Measurements from ENCODE around the gene C17orf113. TPM values are rescaled to one million over a fixed set of nuclear protein-coding genes. Genes with fewer than 3 reads are reported as not detected.
A peak's percentile ranks its signal among the peaks of the same experiment; 100 is the strongest.

The C17orf113 gene
- total RNA-seq: under 1 TPM; 0.13 to 0.86 (median 0.38) TPM

DNA sequence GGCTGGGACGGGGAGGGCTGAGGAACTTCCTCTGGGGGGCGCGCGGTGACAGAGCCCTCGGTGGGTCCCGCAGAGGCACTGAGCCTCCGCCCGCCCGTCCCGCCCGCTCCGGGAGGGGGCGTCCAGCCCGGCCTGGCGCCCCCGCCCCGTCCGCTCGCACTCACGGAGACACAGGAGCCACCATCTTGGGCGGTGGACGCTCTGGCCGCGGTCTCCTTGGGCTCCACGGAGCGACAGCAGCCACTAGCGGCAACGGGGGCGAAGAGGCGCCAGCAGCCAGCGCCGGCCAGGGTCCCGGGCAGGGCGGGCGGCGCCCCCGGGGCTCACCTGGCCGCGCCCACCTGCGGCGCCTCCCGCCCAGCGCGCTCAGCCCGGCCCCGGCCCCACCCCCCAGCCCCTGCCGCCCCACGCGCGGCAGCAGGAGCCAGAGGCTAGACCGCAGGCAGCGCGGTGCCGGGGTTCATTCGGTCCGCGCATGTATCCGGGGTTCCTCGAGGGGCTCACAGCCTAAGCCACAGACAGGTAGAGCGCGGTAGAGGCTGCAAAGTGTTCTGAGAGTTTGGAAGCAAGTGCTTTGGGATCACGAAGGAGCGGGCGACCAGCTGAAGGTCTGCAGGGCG is at the start of gene C17orf113:
TSS of gene C17orf113 (minus strand) at position 209 of the 620 bp plus-strand sequence. CDS start 7,225 bp downstream, outside the sequence.
- H3K4me1 ChIP-seq: peaks cover 0 to 3% of the 10 kb centered on the region in 2 donors
- intact Hi-C loops (cut with DNase I; ENCODE audit: low total_unique reads): loop anchor here (2.0 kb wide), 1 partner anchor 26 kb away; no protein-coding TSS in a partner anchor
- TF ChIP-seq, protein P1, sequence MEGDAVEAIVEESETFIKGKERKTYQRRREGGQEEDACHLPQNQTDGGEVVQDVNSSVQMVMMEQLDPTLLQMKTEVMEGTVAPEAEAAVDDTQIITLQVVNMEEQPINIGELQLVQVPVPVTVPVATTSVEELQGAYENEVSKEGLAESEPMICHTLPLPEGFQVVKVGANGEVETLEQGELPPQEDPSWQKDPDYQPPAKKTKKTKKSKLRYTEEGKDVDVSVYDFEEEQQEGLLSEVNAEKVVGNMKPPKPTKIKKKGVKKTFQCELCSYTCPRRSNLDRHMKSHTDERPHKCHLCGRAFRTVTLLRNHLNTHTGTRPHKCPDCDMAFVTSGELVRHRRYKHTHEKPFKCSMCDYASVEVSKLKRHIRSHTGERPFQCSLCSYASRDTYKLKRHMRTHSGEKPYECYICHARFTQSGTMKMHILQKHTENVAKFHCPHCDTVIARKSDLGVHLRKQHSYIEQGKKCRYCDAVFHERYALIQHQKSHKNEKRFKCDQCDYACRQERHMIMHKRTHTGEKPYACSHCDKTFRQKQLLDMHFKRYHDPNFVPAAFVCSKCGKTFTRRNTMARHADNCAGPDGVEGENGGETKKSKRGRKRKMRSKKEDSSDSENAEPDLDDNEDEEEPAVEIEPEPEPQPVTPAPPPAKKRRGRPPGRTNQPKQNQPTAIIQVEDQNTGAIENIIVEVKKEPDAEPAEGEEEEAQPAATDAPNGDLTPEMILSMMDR (IDR thresholded peaks at IDR 0.05 in 4 of 5, conservative IDR thresholded peaks at IDR 0.05 in 1 of 5): peak in 1 of 5 experiments; percentile 49
- TF ChIP-seq POLR2A (IDR thresholded peaks at IDR 0.05): no peak
- peaks cover 0 to 4% (median 0%) of the 10 kb centered on the region in 3 donors for H3K27me3 ChIP-seq
- ATAC-seq (peak; percentile 74), DNase-seq (peak; percentile 10 to 41)
- H3K36me3 ChIP-seq: no peaks in the 10 kb centered on the region
- H3K4me3 ChIP-seq: peak within 1 kb of the TSS; percentile 59 to 86 (median 70)
- in situ Hi-C loops (cut with MboI; ENCODE audit: low sequenced_read_pairs in 4 of 4): no loop called here
- no peaks in the 10 kb centered on the region for H3K9me3 ChIP-seq
- H3K27ac ChIP-seq: peak within 1 kb of the TSS; percentile 12 to 47 (median 35)

DNA sequence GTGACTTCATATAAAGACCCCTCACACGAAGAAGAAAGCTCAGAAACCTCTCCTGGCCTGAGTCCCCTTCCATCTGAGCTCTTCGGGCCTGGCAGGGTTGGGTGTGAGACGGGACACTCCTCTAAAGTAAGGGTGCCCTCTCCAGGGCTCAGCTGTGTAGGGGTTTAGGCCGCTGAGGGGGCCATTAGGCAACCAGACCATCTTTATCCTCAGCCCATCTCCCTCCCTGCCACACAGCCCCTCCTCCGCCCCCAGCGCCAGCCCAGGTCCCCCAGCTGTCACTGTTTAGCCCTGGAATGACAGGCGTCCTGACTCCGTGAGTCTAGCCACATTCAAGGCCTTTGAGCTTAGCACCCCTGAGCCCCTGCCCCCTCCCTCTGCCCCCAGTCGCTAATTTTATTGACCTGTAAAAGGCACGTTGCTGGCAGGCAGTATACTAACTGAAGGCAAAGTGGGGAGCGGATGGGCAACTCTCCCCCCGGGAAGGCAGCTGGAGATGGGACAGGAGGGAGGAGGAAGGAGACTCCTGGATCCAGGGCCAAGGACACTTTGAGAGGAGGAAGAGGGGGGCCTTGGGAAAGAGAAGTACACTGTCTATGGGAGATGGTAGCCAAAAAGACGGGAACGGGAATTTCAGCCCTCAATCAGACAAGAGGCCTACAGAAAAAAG is 48.5 kb upstream of the C17orf113 start:
- in situ Hi-C loops (cut with MboI; ENCODE audit: low sequenced_read_pairs in 4 of 4): no loop called here

DNA sequence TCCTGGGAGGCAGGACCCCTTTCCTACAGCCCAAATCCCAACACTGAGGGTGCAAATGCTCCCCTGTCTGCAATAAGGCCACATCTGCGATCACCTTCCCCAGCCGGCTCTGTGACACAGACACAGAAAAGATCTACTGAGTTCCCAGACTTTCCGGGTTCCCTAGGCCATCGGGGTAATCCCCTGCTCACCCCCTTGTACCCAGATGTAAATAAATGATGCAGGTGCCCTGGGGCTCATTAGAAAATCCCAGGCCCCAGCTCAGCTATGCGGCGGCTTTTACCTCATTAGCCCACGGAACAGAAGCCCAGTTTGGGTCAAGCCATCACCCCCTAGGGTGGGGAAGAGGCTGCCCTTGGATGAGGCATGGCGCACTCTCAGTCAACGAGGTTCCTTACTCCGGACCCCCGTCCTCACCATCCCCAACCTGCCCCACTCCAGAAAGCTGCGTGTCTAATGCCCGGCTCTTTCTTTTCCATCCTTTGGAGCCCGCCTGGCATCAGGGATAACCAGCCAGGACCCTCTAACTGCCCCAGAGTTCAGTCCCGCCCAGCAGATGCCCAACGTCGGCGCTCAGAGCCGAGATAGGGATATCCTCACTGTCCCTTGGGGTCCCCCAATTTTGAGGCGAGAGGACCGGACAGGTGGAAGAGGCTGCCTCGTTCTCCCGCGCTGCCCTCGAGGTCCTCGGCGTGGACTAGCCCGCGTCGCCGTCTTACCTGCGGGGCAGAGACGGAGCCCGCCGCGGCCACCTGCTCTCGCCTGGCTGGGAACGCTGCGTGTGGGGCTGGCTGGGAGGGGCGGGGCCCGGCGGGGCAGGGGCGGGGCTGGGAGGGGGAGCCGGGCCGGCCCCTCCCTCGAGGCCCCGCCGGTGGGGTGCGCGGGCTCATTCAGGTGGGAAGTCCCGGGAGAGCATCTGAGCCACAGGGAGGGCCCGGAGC is 47.6 kb upstream of the C17orf113 start, which contains the start of gene ZNF385C:
TSS of gene ZNF385C (minus strand) at position 783 of the 941 bp plus-strand sequence. CDS start 35,417 bp downstream, outside the sequence.
- in situ Hi-C loops (cut with MboI; ENCODE audit: low sequenced_read_pairs in 4 of 4): no loop called here
- H3K4me3 ChIP-seq: no peak within 1 kb of the TSS

More for the DNA sequence above, 48.5 kb upstream of the C17orf113 start:
- TF ChIP-seq, protein P1 (IDR thresholded peaks at IDR 0.05 in 4 of 5, conservative IDR thresholded peaks at IDR 0.05 in 1 of 5): no peak
- no peak for TF ChIP-seq POLR2A (IDR thresholded peaks at IDR 0.05)
- H3K36me3 ChIP-seq: no peaks in the 10 kb centered on the region
- H3K9me3 ChIP-seq: no peaks in the 10 kb centered on the region
- no peak overlapping the region for H3K27ac ChIP-seq
- peaks cover 0 to 11% (median 8%) of the 10 kb centered on the region in 3 donors for H3K27me3 ChIP-seq
- no peak for ATAC-seq
- intact Hi-C loops (cut with DNase I; ENCODE audit: low total_unique reads): no loop called here
- peaks cover 12 to 22% of the 10 kb centered on the region in 2 donors for H3K4me1 ChIP-seq
- no peak for DNase-seq
- H3K4me3 ChIP-seq: no peak overlapping the region

More for the DNA sequence above, 47.6 kb upstream of the C17orf113 start, which contains the start of gene ZNF385C:
- Histone ChIP-seq H3K36me3 (no peaks in the 10 kb centered on the region), H3K4me1 (peaks cover 12 to 22% of the 10 kb centered on the region in 2 donors), H3K27me3 (peaks cover 0 to 11% (median 8%) of the 10 kb centered on the region in 3 donors), H3K9me3 (no peaks in the 10 kb centered on the region), H3K27ac (no peak within 1 kb of the TSS)
- DNase-seq (no peak), ATAC-seq (no peak)
- intact Hi-C loops (cut with DNase I; ENCODE audit: low total_unique reads): no loop called here
- TF ChIP-seq, protein P1 (IDR thresholded peaks at IDR 0.05 in 4 of 5, conservative IDR thresholded peaks at IDR 0.05 in 1 of 5): no peak
- no peak for TF ChIP-seq POLR2A (IDR thresholded peaks at IDR 0.05)
